ENCODE data around the gene TNFAIP8L1. TPM values are rescaled to one million over a fixed set of nuclear protein-coding genes. Genes with fewer than 3 reads are reported as not detected.

The TNFAIP8L1 gene
- total RNA-seq, 1 experiment from 2014 or later = 21.8 TPM

GRCh38 chr19:4693471-4694121 lies 54.3 kb downstream of the TNFAIP8L1 start:
- POLR2A ChIA-PET = no interaction called here
- no peak overlapping the region for H3K27ac Mint-ChIP-seq (ENCODE audit: unreplicated experiment)

GRCh38 chr19:4694211-4694987 lies 55.1 kb downstream of the TNFAIP8L1 start:
- no peaks in the 10 kb centered on the region for H3K27me3 Mint-ChIP-seq (ENCODE audit: insufficient read depth, unreplicated experiment)
- no peaks in the 10 kb centered on the region for H3K4me1 Mint-ChIP-seq (ENCODE audit: low read depth, unreplicated experiment)
- H3K4me3 ChIP-seq (ENCODE audit: low read depth, low read length) = no peak overlapping the region
- CTCF ChIA-PET = no interaction called here
- peaks cover 60% of the 10 kb centered on the region for H3K36me3 Mint-ChIP-seq (ENCODE audit: insufficient read depth, unreplicated experiment)
- no peak for TF ChIP-seq CTCF (IDR thresholded peaks at IDR 0.05; ENCODE audit: insufficient read depth in 1 of 2, low read depth in 1 of 2, low read length in 1 of 2, severe bottlenecking in 1 of 2, unreplicated experiment in 1 of 2)
- DNase-seq = no peak
- intact Hi-C loops (cut with micrococcal nuclease; ENCODE audit: unreplicated experiment) = no loop called here
- H3K4me3 Mint-ChIP-seq (ENCODE audit: unreplicated experiment) = no peak overlapping the region
- no TSS peak for BruUV-seq (replicated peaks)
- no peaks in the 10 kb centered on the region for H3K9me3 Mint-ChIP-seq (ENCODE audit: unreplicated experiment)
- peaks cover 4% of the 10 kb centered on the region for H3K36me3 ChIP-seq (ENCODE audit: control insufficient read depth, insufficient read depth, low read length)
- no peak overlapping the region for H3K27ac Mint-ChIP-seq (ENCODE audit: unreplicated experiment)
- POLR2A ChIA-PET = no interaction called here
- no peaks in the 10 kb centered on the region for H3K4me1 ChIP-seq
- no peaks in the 10 kb centered on the region for H3K27me3 ChIP-seq (replicated peaks; ENCODE audit: control insufficient read depth, insufficient read depth, low read length)
- no peaks in the 10 kb centered on the region for H3K9me3 ChIP-seq

More at GRCh38 chr19:4693471-4694121, 54.3 kb downstream of the TNFAIP8L1 start:
- no peaks in the 10 kb centered on the region for H3K4me1 ChIP-seq
- Mint-ChIP-seq H3K4me1 (ENCODE audit: low read depth, unreplicated experiment) (no peaks in the 10 kb centered on the region), H3K9me3 (ENCODE audit: unreplicated experiment) (no peaks in the 10 kb centered on the region), H3K4me3 (ENCODE audit: unreplicated experiment) (no peak overlapping the region), H3K27me3 (ENCODE audit: insufficient read depth, unreplicated experiment) (no peaks in the 10 kb centered on the region), H3K36me3 (ENCODE audit: insufficient read depth, unreplicated experiment) (peaks cover 64% of the 10 kb centered on the region)
- intact Hi-C loops (cut with micrococcal nuclease; ENCODE audit: unreplicated experiment) = no loop called here
- no TSS peak for BruUV-seq (replicated peaks)
- CTCF ChIA-PET = no interaction called here
- no peaks in the 10 kb centered on the region for H3K27me3 ChIP-seq (replicated peaks; ENCODE audit: control insufficient read depth, insufficient read depth, low read length)
- no peak overlapping the region for H3K4me3 ChIP-seq (ENCODE audit: low read depth, low read length)
- no peak for DNase-seq
- peaks cover 4% of the 10 kb centered on the region for H3K36me3 ChIP-seq (ENCODE audit: control insufficient read depth, insufficient read depth, low read length)
- TF ChIP-seq CTCF (IDR thresholded peaks at IDR 0.05; ENCODE audit: insufficient read depth in 1 of 2, low read depth in 1 of 2, low read length in 1 of 2, severe bottlenecking in 1 of 2, unreplicated experiment in 1 of 2) = no peak
- H3K9me3 ChIP-seq = no peaks in the 10 kb centered on the region

- no TSS peak for BruUV-seq (replicated peaks)
- intact Hi-C loops (cut with micrococcal nuclease; ENCODE audit: unreplicated experiment) = no loop called here
Measured at GRCh38 chr19:4695224-4695731, 56.0 kb downstream of the TNFAIP8L1 start.

More at GRCh38 chr19:4695224-4695731, 56.0 kb downstream of the TNFAIP8L1 start:
- H3K4me3 ChIP-seq (ENCODE audit: low read depth, low read length) = no peak overlapping the region
- Mint-ChIP-seq H3K27me3 (ENCODE audit: insufficient read depth, unreplicated experiment) (no peaks in the 10 kb centered on the region), H3K4me3 (ENCODE audit: unreplicated experiment) (no peak overlapping the region), H3K36me3 (ENCODE audit: insufficient read depth, unreplicated experiment) (peaks cover 64% of the 10 kb centered on the region), H3K4me1 (ENCODE audit: low read depth, unreplicated experiment) (no peaks in the 10 kb centered on the region), H3K27ac (ENCODE audit: unreplicated experiment) (no peak overlapping the region), H3K9me3 (ENCODE audit: unreplicated experiment) (no peaks in the 10 kb centered on the region)
- H3K36me3 ChIP-seq (ENCODE audit: control insufficient read depth, insufficient read depth, low read length) = peaks cover 4% of the 10 kb centered on the region
- POLR2A ChIA-PET = no interaction called here
- CTCF ChIA-PET = no interaction called here
- DNase-seq = no peak
- no peaks in the 10 kb centered on the region for H3K4me1 ChIP-seq
- no peaks in the 10 kb centered on the region for H3K27me3 ChIP-seq (replicated peaks; ENCODE audit: control insufficient read depth, insufficient read depth, low read length)
- no peaks in the 10 kb centered on the region for H3K9me3 ChIP-seq
- no peak for TF ChIP-seq CTCF (IDR thresholded peaks at IDR 0.05; ENCODE audit: insufficient read depth in 1 of 2, low read depth in 1 of 2, low read length in 1 of 2, severe bottlenecking in 1 of 2, unreplicated experiment in 1 of 2)
